HG03159 (cell line): ENCODE data around the gene PPP2R2C.

ENCODE experiments used
- ATAC-seq: cut with Tn5 transposase; IDR thresholded peaks from one replicate; pipeline ENCODE4 v1.9.1; 2021; ENCODE audit warnings: mild to moderate bottlenecking, moderate library complexity; ENCODE audit not compliant: unreplicated experiment

PPP2R2C gene

GRCh38 chr4:6313216-6313615 lies 159.2 kb downstream of the PPP2R2C start:
- ATAC-seq, result no peak

- ATAC-seq, result no peak
These were observed 162.6 kb downstream of the PPP2R2C start for GRCh38 chr4:6309777-6310176.

GRCh38 chr4:6308899-6309643 lies 163.3 kb downstream of the PPP2R2C start:
- no peak for ATAC-seq

- no peak for ATAC-seq
These were observed 164.5 kb downstream of the PPP2R2C start for GRCh38 chr4:6307891-6308290.

GRCh38 chr4:6307230-6307629 lies 165.2 kb downstream of the PPP2R2C start:
- no peak for ATAC-seq

GRCh38 chr4:6306299-6306698 lies 166.1 kb downstream of the PPP2R2C start:
- no peak for ATAC-seq

GRCh38 chr4:6303943-6304342 lies 168.5 kb downstream of the PPP2R2C start:
- ATAC-seq, result no peak

GRCh38 chr4:6302869-6303268 lies 169.5 kb downstream of the PPP2R2C start:
- ATAC-seq, result no peak

- ATAC-seq, result no peak
These were observed 170.5 kb downstream of the PPP2R2C start for GRCh38 chr4:6301732-6302442.

GRCh38 chr4:6301051-6301731 lies 171.2 kb downstream of the PPP2R2C start:
- no peak for ATAC-seq

GRCh38 chr4:6300359-6300758 lies 172.1 kb downstream of the PPP2R2C start:
- no peak for ATAC-seq

GRCh38 chr4:6299875-6300274 lies 172.5 kb downstream of the PPP2R2C start:
- no peak for ATAC-seq

GRCh38 chr4:6298852-6299251 lies 173.6 kb downstream of the PPP2R2C start:
- no peak for ATAC-seq

GRCh38 chr4:6298035-6298434 lies 174.4 kb downstream of the PPP2R2C start:
- no peak for ATAC-seq

- ATAC-seq, result no peak
These were observed 175.1 kb downstream of the PPP2R2C start for GRCh38 chr4:6297266-6297815.

GRCh38 chr4:6296026-6296425 lies 176.4 kb downstream of the PPP2R2C start:
- no peak for ATAC-seq

GRCh38 chr4:6295495-6295894 lies 176.9 kb downstream of the PPP2R2C start:
- ATAC-seq, result no peak

GRCh38 chr4:6294705-6295421 lies 177.6 kb downstream of the PPP2R2C start:
- ATAC-seq, result no peak

GRCh38 chr4:6293661-6294060 lies 178.8 kb downstream of the PPP2R2C start:
- no peak for ATAC-seq

GRCh38 chr4:6293097-6293445 lies 179.3 kb downstream of the PPP2R2C start:
- ATAC-seq, result no peak
